Fibroblast of villous mesenchyme (primary cell): ENCODE results near the gene LMO1. TPM values are rescaled to one million over a fixed set of nuclear protein-coding genes. Genes with fewer than 3 reads are reported as not detected.

Source experiments
- DNase-seq: peaks from one replicate; pipeline ENCODE4 v3.0.0-alpha.2; 2010; ENCODE audit warnings: low read depth
- H3K4me3 ChIP-seq: 2 replicates; pipeline ENCODE4 v1.5.1; 2011; ENCODE audit warnings: low read depth, mild to moderate bottlenecking, low read length
- total RNA-seq: library from RNA; depleted of rRNA; stranded (reverse); fragments of >200 nt; gene quantifications from 2 replicates; pipeline ENCODE4 v1.2.3, GENCODE V29; 2012
- TF ChIP-seq, protein P1 (sequence below): IDR thresholded peaks from 2 replicates; pipeline ENCODE4 v1.5.1; 2012; ENCODE audit warnings: low read depth, mild to moderate bottlenecking, low read length; ENCODE audit not compliant: insufficient read depth

Gene LMO1
- total RNA-seq, 1 donor: not detected

DNA sequence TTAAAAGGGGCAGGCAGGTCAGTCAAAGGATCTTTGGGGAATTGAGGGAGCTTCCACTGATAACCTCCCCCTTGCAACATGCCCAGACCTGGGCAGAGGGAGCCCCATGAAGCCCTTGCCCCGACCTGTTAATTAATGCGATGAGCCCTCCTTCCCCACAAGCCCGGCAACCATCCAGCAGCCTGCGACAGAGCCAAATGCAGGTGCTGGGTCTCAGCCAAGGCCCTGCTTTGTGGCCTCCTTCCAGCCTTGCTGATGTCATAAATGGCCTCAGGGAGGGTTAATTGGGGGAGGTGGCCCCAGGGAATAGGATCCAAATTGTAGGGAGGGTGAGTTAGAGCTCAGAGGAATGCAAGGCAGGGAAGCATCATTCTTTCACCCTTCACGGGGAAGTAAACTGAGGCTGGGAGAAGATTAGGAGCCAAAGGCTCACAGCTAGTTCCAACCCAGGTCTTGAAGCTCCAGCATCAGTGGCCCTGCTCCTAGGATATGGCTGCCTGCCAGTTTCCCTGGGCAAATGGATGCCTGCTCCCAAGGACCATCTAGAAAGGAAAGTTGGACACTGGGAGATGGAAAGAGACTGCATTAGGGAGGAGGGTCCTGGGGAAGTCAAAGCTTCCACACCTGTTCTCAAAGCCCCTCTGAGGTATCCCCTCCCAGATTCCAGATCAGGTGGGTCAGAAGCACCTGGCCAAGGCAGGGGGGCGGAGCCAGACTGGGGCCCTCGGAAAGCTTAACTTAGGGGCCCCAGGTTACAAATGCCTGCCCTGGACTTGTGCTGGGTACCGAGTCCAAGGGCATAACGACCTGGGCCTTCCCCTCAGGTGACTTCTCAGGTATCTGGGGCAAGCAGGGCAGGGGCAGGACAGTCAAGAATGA lies 34.1 kb downstream of the LMO1 start:
- DNase-seq: no peak
- TF ChIP-seq, protein P1, sequence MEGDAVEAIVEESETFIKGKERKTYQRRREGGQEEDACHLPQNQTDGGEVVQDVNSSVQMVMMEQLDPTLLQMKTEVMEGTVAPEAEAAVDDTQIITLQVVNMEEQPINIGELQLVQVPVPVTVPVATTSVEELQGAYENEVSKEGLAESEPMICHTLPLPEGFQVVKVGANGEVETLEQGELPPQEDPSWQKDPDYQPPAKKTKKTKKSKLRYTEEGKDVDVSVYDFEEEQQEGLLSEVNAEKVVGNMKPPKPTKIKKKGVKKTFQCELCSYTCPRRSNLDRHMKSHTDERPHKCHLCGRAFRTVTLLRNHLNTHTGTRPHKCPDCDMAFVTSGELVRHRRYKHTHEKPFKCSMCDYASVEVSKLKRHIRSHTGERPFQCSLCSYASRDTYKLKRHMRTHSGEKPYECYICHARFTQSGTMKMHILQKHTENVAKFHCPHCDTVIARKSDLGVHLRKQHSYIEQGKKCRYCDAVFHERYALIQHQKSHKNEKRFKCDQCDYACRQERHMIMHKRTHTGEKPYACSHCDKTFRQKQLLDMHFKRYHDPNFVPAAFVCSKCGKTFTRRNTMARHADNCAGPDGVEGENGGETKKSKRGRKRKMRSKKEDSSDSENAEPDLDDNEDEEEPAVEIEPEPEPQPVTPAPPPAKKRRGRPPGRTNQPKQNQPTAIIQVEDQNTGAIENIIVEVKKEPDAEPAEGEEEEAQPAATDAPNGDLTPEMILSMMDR: no peak
- H3K4me3 ChIP-seq: no peak overlapping the region

DNA sequence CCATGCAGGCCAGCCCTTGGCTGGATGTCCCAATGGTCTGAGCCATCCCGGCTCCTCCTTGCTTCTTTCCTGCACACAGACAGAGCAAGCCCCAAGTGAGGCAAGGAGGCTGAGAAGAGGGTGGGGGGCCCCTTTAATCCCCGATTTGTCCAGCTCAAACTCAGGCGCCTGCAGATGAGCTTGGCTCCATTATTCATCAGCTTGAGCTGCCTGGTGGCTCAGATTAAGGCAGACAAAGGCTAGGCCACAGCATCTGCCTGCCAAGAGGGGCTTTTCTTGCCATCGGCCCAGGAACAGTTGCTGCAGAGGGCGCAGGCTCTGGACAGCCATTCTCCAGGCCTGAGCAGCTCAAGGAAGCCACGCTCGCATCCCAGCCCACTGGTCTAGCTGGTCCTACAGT lies 35.4 kb downstream of the LMO1 start:
- TF ChIP-seq, protein P1: no peak
- H3K4me3 ChIP-seq: no peak overlapping the region
- DNase-seq: no peak

DNA sequence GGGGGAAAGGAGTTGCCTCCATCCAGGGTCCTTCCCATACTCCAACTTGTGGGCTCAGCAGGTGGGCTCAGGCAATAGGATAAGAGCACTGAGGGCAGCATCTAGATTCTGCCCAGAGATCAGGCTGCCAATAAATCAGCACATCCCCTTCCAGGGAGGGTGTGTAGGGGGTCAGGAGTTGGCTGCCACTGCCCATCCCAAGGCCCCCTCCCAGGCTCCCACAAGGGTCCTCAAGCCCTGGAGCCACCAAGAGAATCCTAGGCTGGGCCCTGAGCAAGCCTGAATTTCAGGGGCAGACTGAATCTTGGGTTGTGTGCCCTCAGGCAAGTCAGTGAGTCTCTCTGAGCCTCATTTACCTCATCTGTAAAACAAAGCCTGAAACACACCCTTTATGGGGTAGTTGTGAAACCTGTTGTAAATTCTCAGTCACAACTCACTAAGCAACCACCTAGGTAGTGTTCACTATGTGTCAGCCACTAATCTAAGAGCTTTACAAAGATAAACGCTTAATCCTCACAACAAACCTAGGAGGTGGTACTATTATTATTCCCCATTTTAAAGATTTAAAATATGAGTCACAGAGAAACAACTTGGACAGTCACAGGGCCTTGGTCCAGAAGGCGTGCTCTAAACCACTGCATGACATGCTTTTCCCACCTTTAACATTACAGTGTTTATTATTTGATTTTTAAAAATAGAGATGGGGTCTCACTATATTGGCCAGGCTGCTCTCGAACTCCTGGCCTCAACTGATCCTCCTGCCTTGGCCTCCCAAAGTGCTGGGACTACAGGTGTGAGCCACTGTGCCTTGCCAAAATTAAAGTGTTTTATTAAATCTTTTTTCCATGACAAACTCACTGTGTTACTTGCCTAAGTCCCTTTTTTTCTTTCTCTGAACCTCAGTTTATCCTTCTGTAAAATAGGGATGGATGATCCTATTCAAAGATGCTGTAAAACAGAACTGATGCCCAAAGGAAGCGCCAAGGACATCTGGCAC lies 36.2 kb downstream of the LMO1 start:
- TF ChIP-seq, protein P1: no peak
- no peak overlapping the region for H3K4me3 ChIP-seq
- DNase-seq: no peak

DNA sequence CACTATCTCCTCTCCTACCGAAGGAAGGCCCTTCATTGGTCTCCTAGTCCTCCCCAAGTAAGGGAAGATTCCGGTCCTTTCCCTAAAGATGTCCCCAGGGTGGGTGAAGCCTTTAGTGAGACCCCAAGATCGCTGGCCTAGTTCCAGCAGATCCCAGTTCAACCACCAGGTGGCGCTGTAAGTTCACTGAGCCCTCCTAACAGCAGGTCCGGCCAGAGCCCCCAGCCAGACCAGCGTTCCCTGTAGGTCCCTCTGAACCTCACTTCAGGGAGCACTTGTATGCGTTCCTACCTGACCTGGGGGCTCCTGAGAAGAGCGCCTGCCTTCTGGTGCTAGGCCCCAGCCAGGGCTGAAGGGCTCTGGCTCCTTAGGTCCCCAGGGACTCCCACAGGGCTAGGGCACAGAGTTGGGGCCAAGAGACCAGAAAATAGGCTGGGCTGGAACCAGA lies 38.1 kb downstream of the LMO1 start:
- DNase-seq: peak; percentile 54
- TF ChIP-seq, protein P1: peak; percentile 85
- no peak overlapping the region for H3K4me3 ChIP-seq

DNA sequence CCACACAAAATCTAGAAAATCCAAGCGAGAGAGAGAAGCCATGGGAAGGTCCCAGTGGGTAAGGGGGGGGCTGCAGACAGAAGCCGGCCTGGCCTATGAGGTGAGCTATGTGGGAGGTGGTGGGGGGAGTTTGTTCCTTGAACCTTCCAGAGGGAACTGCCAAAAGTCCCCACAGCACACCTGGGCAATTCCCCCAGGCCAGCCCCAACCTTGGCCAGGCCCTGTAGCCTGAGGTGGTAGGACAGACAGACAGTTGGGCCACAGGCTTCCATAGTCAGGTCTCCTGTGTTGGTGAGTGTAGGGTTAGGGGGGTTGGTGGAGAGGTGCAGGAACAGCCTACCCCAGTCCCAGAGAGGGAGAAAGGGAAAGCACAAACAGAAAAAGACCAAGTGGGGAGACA lies 39.0 kb downstream of the LMO1 start:
- DNase-seq: no peak
- no peak overlapping the region for H3K4me3 ChIP-seq
- TF ChIP-seq, protein P1: no peak

DNA sequence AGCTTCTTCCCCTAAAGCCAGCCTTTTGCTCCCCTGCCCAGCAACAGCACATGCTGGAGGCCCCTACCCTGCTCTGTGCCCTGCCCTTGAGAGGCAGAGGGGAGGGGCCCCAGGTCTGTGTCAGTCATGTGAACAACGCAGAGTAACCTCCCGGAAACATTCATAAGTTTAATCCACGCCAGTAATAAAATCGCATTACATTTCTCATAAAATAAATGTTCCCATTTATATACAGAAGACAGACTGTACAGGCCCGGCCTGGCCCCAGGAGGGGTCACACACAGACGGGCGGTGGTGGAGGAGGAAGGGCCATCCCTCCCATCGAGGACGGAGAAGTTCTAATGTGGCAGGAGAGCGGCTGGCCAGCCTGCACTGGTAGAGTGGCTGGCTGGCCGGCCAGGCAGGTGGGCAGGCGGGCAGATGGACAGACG lies 39.5 kb downstream of the LMO1 start:
- no peak overlapping the region for H3K4me3 ChIP-seq
- TF ChIP-seq, protein P1: no peak
- no peak for DNase-seq
